ENCODE measurements around the gene TBC1D10B. TPM values are rescaled to one million over a fixed set of nuclear protein-coding genes. Genes with fewer than 3 reads are reported as not detected.

The TBC1D10B gene
- total and polyA plus RNA-seq, 2 of the 8 experiments (the other 6 are each of a cell fraction or from before 2014, with no cell fraction given), result 15.4 to 28.6 TPM

DNA sequence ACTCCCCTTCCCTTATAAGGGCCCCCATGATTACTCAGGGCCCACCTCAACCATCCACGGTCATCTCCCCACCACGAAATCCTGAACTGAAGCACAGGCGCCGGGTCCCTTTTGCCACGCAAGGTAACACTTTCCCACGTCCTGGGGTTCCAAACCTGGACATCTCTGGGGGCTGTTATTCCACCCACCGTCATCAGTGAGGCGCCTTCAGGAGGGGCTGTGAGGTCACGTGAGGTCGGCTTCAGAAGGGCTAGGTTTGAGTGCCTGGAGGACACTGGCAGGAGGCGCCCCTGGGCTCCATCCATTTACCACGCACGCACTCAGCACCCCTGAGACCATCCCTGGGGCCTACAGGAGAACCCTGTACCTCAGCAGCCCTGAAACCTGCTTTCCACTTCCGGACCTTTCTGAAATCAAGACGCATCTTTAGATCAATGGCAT lies 19.3 kb downstream of the TBC1D10B start:
- H3K79me1 ChIP-seq (ENCODE audit: low read depth, low read length), result no peaks in the 10 kb centered on the region; the same call in 1 of the 2 replicates
- ChIA-PET CTCF (ENCODE audit: partially characterized antibody) (interaction anchor here (0.9 to 1.0 kb wide), 2 partner anchors 9 to 59 kb away, joined by 3 read pairs; no protein-coding TSS in a partner anchor), POLR2A (ENCODE audit: partially characterized antibody) (interaction anchor here (1.1 to 1.2 kb wide), 2 partner anchors 20 to 32 kb away, joined by 3 to 4 read pairs; partner anchors contain the start of gene SEPTIN1)
- peaks cover 0 to 3% of the 10 kb centered on the region in 2 experiments for H4K20me1 ChIP-seq (replicated peaks in 1 of 2; ENCODE audit: control insufficient read depth in 1 of 2, insufficient read depth in 2 of 2, low read length in 2 of 2)
- no peak for DNase-seq (ENCODE audit: low read depth in 1 of 2, low spot score in 2 of 2)
- no peak overlapping the region for H3K23ac ChIP-seq (ENCODE audit: insufficient read length)
- H3K4me1 ChIP-seq (replicated peaks in 1 of 4; ENCODE audit: control insufficient read depth in 3 of 4, insufficient read depth in 4 of 4, low read length in 3 of 4), result peaks cover 0 to 9% (median 4%) of the 10 kb centered on the region in 4 experiments; a peak in 5 of 7 replicates
- H3K4me3 ChIP-seq (ENCODE audit: extremely low read depth in 1 of 4, insufficient read depth in 2 of 4, low read depth in 3 of 4, low read length in 4 of 4), result no peak overlapping the region
- H3K9me3 ChIP-seq (ENCODE audit: insufficient read depth in 2 of 2, low read depth in 1 of 2, low read length in 1 of 2), result no peaks in the 10 kb centered on the region
- H2BK120ac ChIP-seq (replicated peaks; ENCODE audit: low read depth, low read length), result no peak overlapping the region
- TF ChIP-seq POLR2A (IDR thresholded peaks at IDR 0.05; ENCODE audit: control extremely low read depth in 1 of 2, low read depth in 2 of 2, low read length in 2 of 2) (no peak), RAD21 (IDR thresholded peaks at IDR 0.05 in 1 of 2, conservative IDR thresholded peaks at IDR 0.05 in 1 of 2; ENCODE audit: low read depth in 2 of 2, low read length in 2 of 2) (no peak), POU5F1 (IDR thresholded peaks at IDR 0.05; ENCODE audit: low read depth, low read length) (no peak), FOSL1 (IDR thresholded peaks at IDR 0.05; ENCODE audit: insufficient read depth, low read depth, low read length) (no peak), MAFK (IDR thresholded peaks at IDR 0.05; ENCODE audit: low read depth, low read length) (no peak), CEBPB (IDR thresholded peaks at IDR 0.05; ENCODE audit: low read depth, low read length) (no peak), JUN (IDR thresholded peaks at IDR 0.05; ENCODE audit: low read depth, low read length) (no peak), ZNF274 (IDR thresholded peaks at IDR 0.05; ENCODE audit: borderline replicate concordance, extremely low read depth, low read length) (no peak), CBX5 (IDR thresholded peaks at IDR 0.05; ENCODE audit: low read depth, low read length) (no peak), CTBP2 (IDR thresholded peaks at IDR 0.05; ENCODE audit: borderline replicate concordance, insufficient read depth, insufficient read length, low read length) (no peak), ASH2L (IDR thresholded peaks at IDR 0.05; ENCODE audit: low read length) (no peak), SAP30 (IDR thresholded peaks at IDR 0.05; ENCODE audit: insufficient read depth, insufficient replicate concordance, low read length) (no peak), SUZ12 (IDR thresholded peaks at IDR 0.05; ENCODE audit: low read length) (no peak), BRCA1 (IDR thresholded peaks at IDR 0.05; ENCODE audit: low read depth, low read length) (no peak)
- H2BK12ac ChIP-seq (ENCODE audit: low read depth, low read length), result no peak overlapping the region
- peaks cover 0 to 14% of the 10 kb centered on the region in 2 experiments; a peak in 2 of 4 replicates for H3K79me2 ChIP-seq (ENCODE audit: control insufficient read depth in 1 of 2, insufficient read depth in 2 of 2, low read length in 2 of 2)
- H3K36me3 ChIP-seq (ENCODE audit: control insufficient read depth in 2 of 4, insufficient read depth in 4 of 4, low read length in 3 of 4), result peaks cover 11 to 37% (median 30%) of the 10 kb centered on the region in 4 experiments
- H2AK5ac ChIP-seq (ENCODE audit: low read depth, low read length), result no peak overlapping the region
- H3K4me2 ChIP-seq (ENCODE audit: insufficient read depth in 1 of 2, low read depth in 2 of 2, low read length in 2 of 2), result no peak overlapping the region
- H3K27me3 ChIP-seq (replicated peaks in 1 of 4; ENCODE audit: control insufficient read depth in 3 of 4, extremely low read depth in 1 of 4, insufficient read depth in 3 of 4, low read length in 3 of 4), result no peaks in the 10 kb centered on the region
- H2AFZ ChIP-seq (ENCODE audit: low read length), result no peak overlapping the region
- H4K8ac ChIP-seq (ENCODE audit: extremely low read depth, insufficient read depth, low read length), result no peak overlapping the region
- H4K5ac ChIP-seq (ENCODE audit: insufficient read length, low read depth, low read length), result no peak overlapping the region
- no peak overlapping the region for H3K27ac ChIP-seq (ENCODE audit: low read depth, low read length)
- peaks cover 10% of the 10 kb centered on the region for H3K23me2 ChIP-seq (ENCODE audit: low read depth, low read length)
- no peak overlapping the region for H2BK5ac ChIP-seq (ENCODE audit: low read depth, low read length)
- no peak overlapping the region for H3K9ac ChIP-seq (replicated peaks in 1 of 4; ENCODE audit: extremely low read depth in 1 of 4, low read depth in 3 of 4, low read length in 3 of 4)
- WGBS, 2 experiments (ENCODE audit: extremely low coverage in 1 of 2, insufficient coverage in 1 of 2, insufficient read length in 1 of 2, insufficient replicate concordance in 2 of 2, low coverage in 1 of 2, low lambda C conversion rate in 2 of 2, missing lambda C conversion rate in 1 of 2), result 94% methylated on average over 15 of the region's 15 CpGs; no CpG with 5 or more reads in 1 of the 2 experiments
- no peak overlapping the region for H3K18ac ChIP-seq (ENCODE audit: extremely low read depth, low read length)
- no peak overlapping the region for H2BK20ac ChIP-seq (ENCODE audit: low read length)
- no peak for FAIRE-seq
- no peak overlapping the region for H2BK15ac ChIP-seq (ENCODE audit: low read length)
- no peak overlapping the region for H3K4ac ChIP-seq (replicated peaks; ENCODE audit: insufficient read length, low read depth, low read length)
- H3K14ac ChIP-seq (ENCODE audit: insufficient read length), result no peak overlapping the region
- no peak overlapping the region for H4K91ac ChIP-seq (replicated peaks; ENCODE audit: insufficient read length, low read length)
- H3K56ac ChIP-seq (replicated peaks; ENCODE audit: insufficient read length, low read depth, low read length), result no peak overlapping the region
